Upper lobe of left lung (tissue), 4 donors: ENCODE measurements around the gene CLTB.

Experiments used
- POLR2A ChIP-seq, 4 donors: fragments of 450-650 bp; IDR thresholded peaks; one replicate each; pipeline ENCODE4 v1.5.1; 2016 to 2017; ENCODE audit warnings: antibody characterized with exemption in 4 of 4, mild to moderate bottlenecking in 2 of 4
- POLR2AphosphoS5 ChIP-seq, 2 donors: sonication (generic); formaldehyde crosslinking; IDR thresholded peaks; one replicate each; pipeline ENCODE4 v1.5.1; 2017; ENCODE audit warnings: antibody characterized with exemption in 2 of 2

- TF ChIP-seq POLR2A (IDR thresholded peaks at IDR 0.05), result no peak
- no peak for TF ChIP-seq POLR2AphosphoS5 (IDR thresholded peaks at IDR 0.05)
Observed at GRCh38 chr5:176387384-176387925, 28.9 kb downstream of the CLTB start.
